ENCODE data around the gene IL37.
"Not testable (repeated sequence)": the region's sequence is repeated elsewhere in the genome, so short reads cannot be mapped to it uniquely, and the experiment has no call there.

IL37 gene

GRCh38 chr2:112889976-112890375 lies 21.0 kb upstream of the IL37 start:
- no peak for DNase-seq (ENCODE audit: low read depth in 3 of 3)

GRCh38 chr2:112891385-112891831 lies 19.6 kb upstream of the IL37 start:
- DNase-seq (ENCODE audit: low read depth in 3 of 3) = no peak

- no peak for DNase-seq (ENCODE audit: low read depth in 3 of 3)
Measured at GRCh38 chr2:112893752-112894151, 17.2 kb upstream of the IL37 start.

- DNase-seq (ENCODE audit: low read depth in 3 of 3) = no peak
Measured at GRCh38 chr2:112896909-112897623, 13.9 kb upstream of the IL37 start.

GRCh38 chr2:112897624-112897978 lies 13.4 kb upstream of the IL37 start:
- DNase-seq (ENCODE audit: low read depth in 3 of 3) = no peak

GRCh38 chr2:112901431-112902065 lies 9.4 kb upstream of the IL37 start:
- DNase-seq (ENCODE audit: low read depth in 3 of 3) = not testable (repeated sequence)

- no peak for DNase-seq (ENCODE audit: low read depth in 3 of 3)
Measured at GRCh38 chr2:112902816-112903215, 8.1 kb upstream of the IL37 start.

GRCh38 chr2:112904883-112905282 lies 6.1 kb upstream of the IL37 start:
- DNase-seq (ENCODE audit: low read depth in 3 of 3) = no peak

- no peak for DNase-seq (ENCODE audit: low read depth in 3 of 3)
Measured at GRCh38 chr2:112906276-112906675, 4.7 kb upstream of the IL37 start.

- no peak for DNase-seq (ENCODE audit: low read depth in 3 of 3)
Measured at GRCh38 chr2:112907001-112907949, 3.7 kb upstream of the IL37 start.

GRCh38 chr2:112908559-112908958 lies 2.4 kb upstream of the IL37 start:
- DNase-seq (ENCODE audit: low read depth in 3 of 3) = not testable (repeated sequence)

GRCh38 chr2:112910219-112910618 lies 746 bp upstream of the IL37 start:
- no peak for DNase-seq (ENCODE audit: low read depth in 3 of 3)

GRCh38 chr2:112912403-112912802 lies 1.4 kb downstream of the IL37 start:
- no peak for DNase-seq (ENCODE audit: low read depth in 3 of 3)

GRCh38 chr2:112915300-112916144 lies 4.6 kb downstream of the IL37 start:
- no peak for DNase-seq (ENCODE audit: low read depth in 3 of 3)

GRCh38 chr2:112916145-112916571 lies 5.2 kb downstream of the IL37 start:
- no peak for DNase-seq (ENCODE audit: low read depth in 3 of 3)

- no peak for DNase-seq (ENCODE audit: low read depth in 3 of 3)
Measured at GRCh38 chr2:112916625-112917247, 5.8 kb downstream of the IL37 start.

- no peak for DNase-seq (ENCODE audit: low read depth in 3 of 3)
Measured at GRCh38 chr2:112917856-112918255, 6.9 kb downstream of the IL37 start.

- no peak for DNase-seq (ENCODE audit: low read depth in 3 of 3)
Measured at GRCh38 chr2:112918256-112918655, 7.3 kb downstream of the IL37 start.

- DNase-seq (ENCODE audit: low read depth in 3 of 3) = no peak
Measured at GRCh38 chr2:112919086-112919485, 8.1 kb downstream of the IL37 start.

GRCh38 chr2:112920923-112921532 lies 10.1 kb downstream of the IL37 start:
- DNase-seq (ENCODE audit: low read depth in 3 of 3) = no peak

- no peak for DNase-seq (ENCODE audit: low read depth in 3 of 3)
Measured at GRCh38 chr2:112921982-112922381, 11.0 kb downstream of the IL37 start.

All from stimulated activated CD4-positive, alpha-beta T cell treated with anti-CD3 and anti-CD28 coated beads, TNF-alpha, amount 100 ng/mL, for 4 hours (primary cell).